ENCODE data around the gene TNP1. TPM values are rescaled to one million over a fixed set of nuclear protein-coding genes. Genes with fewer than 3 reads are reported as not detected.

The TNP1 gene
- total and polyA plus RNA-seq, 7 experiments from 2014 or later, result not detected

- Mint-ChIP-seq H3K36me3 (no peaks in the 10 kb centered on the region), H3K4me1 (no peaks in the 10 kb centered on the region), H3K4me3 (no peak overlapping the region), H3K27ac (no peak overlapping the region), H3K9me3 (peaks cover 0 to 2% (median 0%) of the 10 kb centered on the region in 11 donors), H3K27me3 (peaks cover 3 to 24% (median 4%) of the 10 kb centered on the region in 5 donors)
- Histone ChIP-seq H3K27me3 (ENCODE audit: control insufficient read depth in 2 of 2, insufficient read depth in 2 of 2, low read length in 2 of 2) (no peaks in the 10 kb centered on the region), H3K9me3 (ENCODE audit: control insufficient read depth in 2 of 3, low read length in 3 of 3) (no peaks in the 10 kb centered on the region), H3K27ac (ENCODE audit: low read depth, low read length) (no peak overlapping the region), H3K36me3 (ENCODE audit: control insufficient read depth in 2 of 3, insufficient read depth in 3 of 3, low read length in 3 of 3) (no peaks in the 10 kb centered on the region), H3K4me1 (ENCODE audit: control insufficient read depth in 2 of 2, insufficient read depth in 2 of 2, low read length in 2 of 2) (no peaks in the 10 kb centered on the region), H3K4me3 (ENCODE audit: low read length) (no peak overlapping the region)
- no peak for DNase-seq
- ATAC-seq, result no peak
- intact Hi-C loops (cut with micrococcal nuclease), result no loop called here
- ChIA-PET POLR2A (no interaction called here), CTCF (no interaction called here)
These were observed 39.2 kb downstream of the TNP1 start for GRCh38 chr2:216820709-216821108.

GRCh38 chr2:216819766-216820165 is 40.1 kb downstream of the TNP1 start:
- Mint-ChIP-seq H3K4me1 (no peaks in the 10 kb centered on the region), H3K27me3 (peaks cover 3 to 28% (median 13%) of the 10 kb centered on the region in 5 donors), H3K9me3 (peaks cover 0 to 2% (median 0%) of the 10 kb centered on the region in 11 donors), H3K36me3 (no peaks in the 10 kb centered on the region), H3K4me3 (no peak overlapping the region), H3K27ac (no peak overlapping the region)
- ChIA-PET POLR2A (no interaction called here), CTCF (no interaction called here)
- Histone ChIP-seq H3K27ac (ENCODE audit: low read depth, low read length) (no peak overlapping the region), H3K4me3 (ENCODE audit: low read length) (no peak overlapping the region), H3K9me3 (ENCODE audit: control insufficient read depth in 2 of 3, low read length in 3 of 3) (no peaks in the 10 kb centered on the region), H3K27me3 (ENCODE audit: control insufficient read depth in 2 of 2, insufficient read depth in 2 of 2, low read length in 2 of 2) (no peaks in the 10 kb centered on the region), H3K4me1 (ENCODE audit: control insufficient read depth in 2 of 2, insufficient read depth in 2 of 2, low read length in 2 of 2) (no peaks in the 10 kb centered on the region), H3K36me3 (ENCODE audit: control insufficient read depth in 2 of 3, insufficient read depth in 3 of 3, low read length in 3 of 3) (no peaks in the 10 kb centered on the region)
- no peak for ATAC-seq
- no peak for DNase-seq
- intact Hi-C loops (cut with micrococcal nuclease), result no loop called here

GRCh38 chr2:216819055-216819454 is 40.8 kb downstream of the TNP1 start:
- Histone ChIP-seq H3K9me3 (ENCODE audit: control insufficient read depth in 2 of 3, low read length in 3 of 3) (no peaks in the 10 kb centered on the region), H3K27me3 (ENCODE audit: control insufficient read depth in 2 of 2, insufficient read depth in 2 of 2, low read length in 2 of 2) (no peaks in the 10 kb centered on the region), H3K36me3 (ENCODE audit: control insufficient read depth in 2 of 3, insufficient read depth in 3 of 3, low read length in 3 of 3) (no peaks in the 10 kb centered on the region), H3K4me3 (ENCODE audit: low read length) (no peak overlapping the region), H3K4me1 (ENCODE audit: control insufficient read depth in 2 of 2, insufficient read depth in 2 of 2, low read length in 2 of 2) (no peaks in the 10 kb centered on the region), H3K27ac (ENCODE audit: low read depth, low read length) (no peak overlapping the region)
- H3K36me3 Mint-ChIP-seq, result no peaks in the 10 kb centered on the region
- no peak overlapping the region for H3K27ac Mint-ChIP-seq
- intact Hi-C loops (cut with micrococcal nuclease), result no loop called here
- peaks cover 3 to 30% (median 13%) of the 10 kb centered on the region in 5 donors for H3K27me3 Mint-ChIP-seq
- DNase-seq, result no peak
- ChIA-PET POLR2A (no interaction called here), CTCF (no interaction called here)
- no peak for ATAC-seq
- no peaks in the 10 kb centered on the region for H3K4me1 Mint-ChIP-seq
- peaks cover 0 to 2% (median 0%) of the 10 kb centered on the region in 11 donors for H3K9me3 Mint-ChIP-seq
- H3K4me3 Mint-ChIP-seq, result no peak overlapping the region

- Histone ChIP-seq H3K27ac (ENCODE audit: low read depth, low read length) (no peak overlapping the region), H3K9me3 (ENCODE audit: control insufficient read depth in 2 of 3, low read length in 3 of 3) (no peaks in the 10 kb centered on the region), H3K27me3 (ENCODE audit: control insufficient read depth in 2 of 2, insufficient read depth in 2 of 2, low read length in 2 of 2) (no peaks in the 10 kb centered on the region), H3K4me3 (ENCODE audit: low read length) (no peak overlapping the region), H3K36me3 (ENCODE audit: control insufficient read depth in 2 of 3, insufficient read depth in 3 of 3, low read length in 3 of 3) (no peaks in the 10 kb centered on the region), H3K4me1 (ENCODE audit: control insufficient read depth in 2 of 2, insufficient read depth in 2 of 2, low read length in 2 of 2) (no peaks in the 10 kb centered on the region)
- DNase-seq (no peak), ATAC-seq (no peak)
- CTCF ChIA-PET, result no interaction called here
- H3K9me3 Mint-ChIP-seq, result peaks cover 0 to 2% (median 0%) of the 10 kb centered on the region in 11 donors
- H3K27ac Mint-ChIP-seq, result no peak overlapping the region
- no peaks in the 10 kb centered on the region for H3K36me3 Mint-ChIP-seq
- no peaks in the 10 kb centered on the region for H3K4me1 Mint-ChIP-seq
- peaks cover 0 to 15% (median 6%) of the 10 kb centered on the region in 5 donors for H3K27me3 Mint-ChIP-seq
- intact Hi-C loops (cut with micrococcal nuclease), result no loop called here
- H3K4me3 Mint-ChIP-seq, result no peak overlapping the region
- POLR2A ChIA-PET, result no interaction called here
These were observed 49.3 kb downstream of the TNP1 start for GRCh38 chr2:216810399-216811160.

Other genes starting within 250 kb of the TNP1 start
- 10 to 100 TPM in 1 of 5 experiments, not detected in 4; 58.9 TPM for gene IGFBP2, start 226.6 kb downstream of the TNP1 start, total RNA-seq
- gene IGFBP2, start 226.6 kb downstream of the TNP1 start, polyA plus RNA-seq, result under 1 TPM in 1 of 2 donors, not detected in 1; 0.18 TPM
- gene IGFBP5, start 164.5 kb downstream of the TNP1 start, total RNA-seq, result not detected
- not detected for gene IGFBP5, start 164.5 kb downstream of the TNP1 start, polyA plus RNA-seq

Data from naive thymus-derived CD4-positive, alpha-beta T cell (primary cell).